Measurements from ENCODE around the gene ACACA.

The ACACA gene

GRCh38 chr17:37188157-37188556 lies 218.5 kb downstream of the ACACA start:
- no peak for TF ChIP-seq ZNF274 (IDR thresholded peaks at IDR 0.05; ENCODE audit: low read depth, low read length)
- no peak overlapping the region for H3K4me3 ChIP-seq (ENCODE audit: low read length)

- H3K4me3 ChIP-seq (ENCODE audit: low read length), result no peak overlapping the region
- no peak for TF ChIP-seq ZNF274 (IDR thresholded peaks at IDR 0.05; ENCODE audit: low read depth, low read length)
Measured at GRCh38 chr17:37187262-37187661, 219.4 kb downstream of the ACACA start.

- H3K4me3 ChIP-seq (ENCODE audit: low read length), result no peak overlapping the region
- TF ChIP-seq ZNF274 (IDR thresholded peaks at IDR 0.05; ENCODE audit: low read depth, low read length), result no peak
Measured at GRCh38 chr17:37182786-37183465, 223.7 kb downstream of the ACACA start.

- no peak overlapping the region for H3K4me3 ChIP-seq (ENCODE audit: low read length)
- TF ChIP-seq ZNF274 (IDR thresholded peaks at IDR 0.05; ENCODE audit: low read depth, low read length), result no peak
Measured at GRCh38 chr17:37180376-37180775, 226.3 kb downstream of the ACACA start.

- H3K4me3 ChIP-seq (ENCODE audit: low read length), result no peak overlapping the region
- TF ChIP-seq ZNF274 (IDR thresholded peaks at IDR 0.05; ENCODE audit: low read depth, low read length), result no peak
Measured at GRCh38 chr17:37179893-37180292, 226.7 kb downstream of the ACACA start.

GRCh38 chr17:37177254-37177870 lies 229.3 kb downstream of the ACACA start:
- H3K4me3 ChIP-seq (ENCODE audit: low read length), result no peak overlapping the region

GRCh38 chr17:37176723-37177122 lies 229.9 kb downstream of the ACACA start:
- H3K4me3 ChIP-seq (ENCODE audit: low read length), result no peak overlapping the region
- TF ChIP-seq ZNF274 (IDR thresholded peaks at IDR 0.05; ENCODE audit: low read depth, low read length), result no peak

More at GRCh38 chr17:37177254-37177870, 229.3 kb downstream of the ACACA start:
- TF ChIP-seq ZNF274 (IDR thresholded peaks at IDR 0.05; ENCODE audit: low read depth, low read length), result no peak

GRCh38 chr17:37174205-37174604 lies 232.4 kb downstream of the ACACA start:
- TF ChIP-seq ZNF274 (IDR thresholded peaks at IDR 0.05; ENCODE audit: low read depth, low read length), result no peak
- no peak overlapping the region for H3K4me3 ChIP-seq (ENCODE audit: low read length)

GRCh38 chr17:37170881-37171425 lies 235.7 kb downstream of the ACACA start:
- no peak overlapping the region for H3K4me3 ChIP-seq (ENCODE audit: low read length)
- no peak for TF ChIP-seq ZNF274 (IDR thresholded peaks at IDR 0.05; ENCODE audit: low read depth, low read length)

GRCh38 chr17:37168731-37169353 lies 237.8 kb downstream of the ACACA start:
- no peak for TF ChIP-seq ZNF274 (IDR thresholded peaks at IDR 0.05; ENCODE audit: low read depth, low read length)
- no peak overlapping the region for H3K4me3 ChIP-seq (ENCODE audit: low read length)

- no peak for TF ChIP-seq ZNF274 (IDR thresholded peaks at IDR 0.05; ENCODE audit: low read depth, low read length)
- no peak overlapping the region for H3K4me3 ChIP-seq (ENCODE audit: low read length)
Measured at GRCh38 chr17:37167756-37168155, 238.9 kb downstream of the ACACA start.

- no peak for TF ChIP-seq ZNF274 (IDR thresholded peaks at IDR 0.05; ENCODE audit: low read depth, low read length)
- H3K4me3 ChIP-seq (ENCODE audit: low read length), result no peak overlapping the region
Measured at GRCh38 chr17:37164057-37164456, 242.6 kb downstream of the ACACA start.

GRCh38 chr17:37162800-37163199 lies 243.8 kb downstream of the ACACA start:
- no peak for TF ChIP-seq ZNF274 (IDR thresholded peaks at IDR 0.05; ENCODE audit: low read depth, low read length)
- no peak overlapping the region for H3K4me3 ChIP-seq (ENCODE audit: low read length)

GRCh38 chr17:37160944-37161343 lies 245.7 kb downstream of the ACACA start:
- TF ChIP-seq ZNF274 (IDR thresholded peaks at IDR 0.05; ENCODE audit: low read depth, low read length), result no peak
- H3K4me3 ChIP-seq (ENCODE audit: low read length), result no peak overlapping the region

GRCh38 chr17:37158290-37158689 lies 248.3 kb downstream of the ACACA start:
- H3K4me3 ChIP-seq (ENCODE audit: low read length), result no peak overlapping the region
- no peak for TF ChIP-seq ZNF274 (IDR thresholded peaks at IDR 0.05; ENCODE audit: low read depth, low read length)
